ENCODE data around the gene FAM181B.

FAM181B gene, protein sequence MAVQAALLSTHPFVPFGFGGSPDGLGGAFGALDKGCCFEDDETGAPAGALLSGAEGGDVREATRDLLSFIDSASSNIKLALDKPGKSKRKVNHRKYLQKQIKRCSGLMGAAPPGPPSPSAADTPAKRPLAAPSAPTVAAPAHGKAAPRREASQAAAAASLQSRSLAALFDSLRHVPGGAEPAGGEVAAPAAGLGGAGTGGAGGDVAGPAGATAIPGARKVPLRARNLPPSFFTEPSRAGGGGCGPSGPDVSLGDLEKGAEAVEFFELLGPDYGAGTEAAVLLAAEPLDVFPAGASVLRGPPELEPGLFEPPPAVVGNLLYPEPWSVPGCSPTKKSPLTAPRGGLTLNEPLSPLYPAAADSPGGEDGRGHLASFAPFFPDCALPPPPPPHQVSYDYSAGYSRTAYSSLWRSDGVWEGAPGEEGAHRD

DNA sequence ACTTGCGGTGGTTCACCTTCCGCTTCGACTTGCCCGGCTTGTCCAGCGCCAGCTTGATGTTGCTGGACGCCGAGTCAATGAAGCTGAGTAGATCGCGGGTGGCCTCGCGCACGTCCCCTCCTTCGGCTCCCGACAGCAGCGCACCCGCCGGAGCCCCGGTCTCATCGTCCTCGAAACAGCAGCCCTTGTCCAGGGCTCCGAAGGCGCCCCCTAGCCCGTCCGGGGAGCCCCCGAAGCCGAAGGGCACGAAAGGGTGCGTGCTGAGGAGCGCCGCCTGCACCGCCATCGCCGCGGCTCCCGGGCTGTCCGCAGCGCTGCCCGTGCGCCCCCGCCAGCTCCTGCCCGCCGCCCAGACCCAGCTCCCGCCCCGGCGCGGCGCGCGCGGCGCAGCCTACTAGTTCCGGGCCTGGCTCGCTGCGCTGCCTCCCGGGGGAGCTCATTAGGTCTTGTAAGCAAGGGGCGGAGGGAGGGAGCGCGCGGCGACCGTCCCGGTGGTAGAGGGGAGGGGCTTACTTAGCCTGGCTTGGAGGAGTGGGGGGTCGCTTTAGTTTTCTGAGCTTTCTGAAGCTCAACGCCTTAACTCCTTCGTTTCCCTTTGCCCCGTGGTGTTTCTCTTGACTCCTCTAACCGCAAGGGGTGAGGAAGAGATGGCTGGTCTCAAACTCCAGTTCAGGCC is at the start of gene FAM181B:
TSS of gene FAM181B (minus strand) at position 421 of the 676 bp plus-strand sequence. CDS start at position 286, 135 bp downstream.
- TF ChIP-seq, protein P1, sequence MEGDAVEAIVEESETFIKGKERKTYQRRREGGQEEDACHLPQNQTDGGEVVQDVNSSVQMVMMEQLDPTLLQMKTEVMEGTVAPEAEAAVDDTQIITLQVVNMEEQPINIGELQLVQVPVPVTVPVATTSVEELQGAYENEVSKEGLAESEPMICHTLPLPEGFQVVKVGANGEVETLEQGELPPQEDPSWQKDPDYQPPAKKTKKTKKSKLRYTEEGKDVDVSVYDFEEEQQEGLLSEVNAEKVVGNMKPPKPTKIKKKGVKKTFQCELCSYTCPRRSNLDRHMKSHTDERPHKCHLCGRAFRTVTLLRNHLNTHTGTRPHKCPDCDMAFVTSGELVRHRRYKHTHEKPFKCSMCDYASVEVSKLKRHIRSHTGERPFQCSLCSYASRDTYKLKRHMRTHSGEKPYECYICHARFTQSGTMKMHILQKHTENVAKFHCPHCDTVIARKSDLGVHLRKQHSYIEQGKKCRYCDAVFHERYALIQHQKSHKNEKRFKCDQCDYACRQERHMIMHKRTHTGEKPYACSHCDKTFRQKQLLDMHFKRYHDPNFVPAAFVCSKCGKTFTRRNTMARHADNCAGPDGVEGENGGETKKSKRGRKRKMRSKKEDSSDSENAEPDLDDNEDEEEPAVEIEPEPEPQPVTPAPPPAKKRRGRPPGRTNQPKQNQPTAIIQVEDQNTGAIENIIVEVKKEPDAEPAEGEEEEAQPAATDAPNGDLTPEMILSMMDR (conservative IDR thresholded peaks at IDR 0.05; ENCODE audit: low read length), result no peak
- peak; percentile 10 for DNase-seq (ENCODE audit: low read depth)
- H3K4me3 ChIP-seq (ENCODE audit: low read length), result peak within 1 kb of the TSS; percentile 12; the same call in 1 of the 2 replicates

DNA sequence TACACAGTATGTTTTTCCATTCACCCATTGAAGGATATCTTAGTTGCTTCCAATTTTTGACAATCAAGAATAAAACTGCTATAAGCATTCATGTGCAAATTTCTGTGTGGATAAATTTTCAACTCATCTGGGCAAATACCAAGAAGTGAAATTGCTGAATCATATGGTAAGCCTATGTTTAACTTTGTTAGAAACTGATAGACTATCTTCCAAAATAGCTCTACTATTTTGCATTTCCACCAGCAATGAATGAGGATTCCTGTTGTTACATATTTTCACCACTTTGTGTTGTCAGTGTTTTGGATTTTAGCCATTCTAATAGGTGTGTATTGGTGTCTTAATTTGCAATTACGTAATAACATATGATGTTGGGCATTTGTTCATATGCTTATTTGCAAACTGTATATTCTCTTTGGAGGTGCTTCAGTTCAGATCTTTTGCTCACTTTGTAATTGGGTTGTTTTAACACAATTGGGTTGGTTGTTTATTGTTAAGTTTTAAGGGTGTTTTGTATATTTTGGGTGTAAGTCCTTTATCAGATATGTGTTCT is 49.2 kb upstream of the FAM181B start:
- no peak for DNase-seq (ENCODE audit: low read depth)
- no peak overlapping the region for H3K4me3 ChIP-seq (ENCODE audit: low read length)
- TF ChIP-seq, protein P1 (conservative IDR thresholded peaks at IDR 0.05; ENCODE audit: low read length), result no peak

DNA sequence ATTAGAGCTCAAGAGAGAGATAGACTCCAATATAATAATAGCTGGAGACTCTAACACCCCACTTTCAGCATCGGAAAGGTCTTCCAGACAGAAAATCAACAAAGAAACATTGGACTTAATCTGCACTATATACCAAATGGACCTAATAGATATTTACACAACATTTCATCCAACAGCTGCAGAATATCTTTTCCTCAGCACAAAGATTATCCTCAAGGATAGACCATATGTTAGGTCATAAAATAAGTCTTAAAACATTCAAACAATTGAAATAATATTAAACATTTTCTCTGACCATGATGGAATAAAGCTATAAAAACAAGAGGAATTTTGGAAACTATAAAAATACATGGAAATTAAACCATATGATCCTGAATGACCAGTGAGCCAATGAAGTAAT is 45.1 kb upstream of the FAM181B start:
- no peak for DNase-seq (ENCODE audit: low read depth)
- H3K4me3 ChIP-seq (ENCODE audit: low read length), result no peak overlapping the region
- TF ChIP-seq, protein P1 (conservative IDR thresholded peaks at IDR 0.05; ENCODE audit: low read length), result no peak

DNA sequence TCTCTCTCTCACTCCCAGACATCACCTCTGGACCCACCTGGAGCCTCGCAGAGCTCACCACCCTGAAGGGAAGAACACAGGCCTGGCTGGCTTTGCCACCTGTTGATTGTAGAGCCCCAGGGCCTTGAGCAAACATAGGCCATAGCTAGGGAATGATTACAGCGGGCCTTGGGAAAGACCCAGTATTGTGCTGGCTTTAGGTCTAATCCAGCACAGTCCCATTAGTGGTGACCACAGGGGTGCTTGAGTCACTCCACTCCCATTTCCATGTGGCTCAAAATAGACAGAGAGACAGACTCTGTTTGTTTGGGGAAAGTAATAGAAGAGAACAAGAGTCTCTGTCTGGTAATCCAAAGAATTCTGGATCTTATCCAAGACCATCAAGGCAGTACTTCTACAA is 42.7 kb upstream of the FAM181B start:
- H3K4me3 ChIP-seq (ENCODE audit: low read length), result no peak overlapping the region
- no peak for DNase-seq (ENCODE audit: low read depth)
- TF ChIP-seq, protein P1 (conservative IDR thresholded peaks at IDR 0.05; ENCODE audit: low read length), result no peak

DNA sequence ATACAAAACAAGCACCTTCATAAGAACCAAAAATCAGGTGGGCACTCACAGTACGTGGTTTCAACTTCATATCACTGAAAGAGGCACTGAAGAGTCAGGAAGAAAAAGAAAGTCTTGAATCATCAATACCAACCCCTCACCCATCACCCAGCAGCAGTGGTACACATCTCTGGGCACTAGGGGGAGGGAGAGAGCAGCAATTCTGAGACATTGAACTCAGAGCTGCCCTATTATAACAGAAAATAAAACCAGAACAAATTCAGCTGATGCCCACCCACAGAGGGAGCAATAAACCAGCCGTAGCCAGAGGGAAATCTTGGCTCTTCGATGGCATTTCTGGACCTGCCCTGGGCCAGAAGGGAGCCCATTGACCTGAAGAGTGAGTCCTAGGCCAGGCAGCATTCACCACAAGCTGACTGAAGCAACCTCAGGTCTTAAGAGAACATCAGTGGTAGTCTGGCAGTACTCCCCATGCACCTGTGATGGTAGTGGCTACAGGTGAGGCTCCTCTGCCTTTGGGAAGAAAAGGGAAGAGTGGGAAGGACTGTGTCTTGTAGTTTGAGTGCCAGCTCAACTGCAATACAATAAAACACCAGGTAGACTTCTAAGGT is 42.2 kb upstream of the FAM181B start:
- TF ChIP-seq, protein P1 (conservative IDR thresholded peaks at IDR 0.05; ENCODE audit: low read length), result peak; percentile 94
- H3K4me3 ChIP-seq (ENCODE audit: low read length), result no peak overlapping the region; the same call in 1 of the 2 replicates
- peak; percentile 42 for DNase-seq (ENCODE audit: low read depth)

DNA sequence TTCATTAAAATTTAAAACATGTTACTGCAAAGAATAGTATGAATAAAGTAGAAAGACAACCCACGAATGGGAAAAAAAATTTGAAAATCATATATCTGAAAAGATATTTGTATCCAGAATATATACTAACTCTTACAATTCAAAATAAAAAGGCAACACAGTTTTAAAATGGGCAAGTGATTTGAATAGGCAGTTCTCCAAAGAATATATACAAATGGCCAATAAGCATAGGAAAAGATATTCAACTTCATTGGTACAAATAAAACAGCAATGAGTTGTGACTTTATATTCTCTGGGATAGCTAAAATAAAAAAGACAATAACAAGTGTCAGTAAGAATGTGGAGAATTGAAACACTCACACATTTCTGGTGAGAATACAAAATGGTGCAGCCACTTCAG is 41.6 kb upstream of the FAM181B start:
- H3K4me3 ChIP-seq (ENCODE audit: low read length), result no peak overlapping the region
- DNase-seq (ENCODE audit: low read depth), result no peak
- TF ChIP-seq, protein P1 (conservative IDR thresholded peaks at IDR 0.05; ENCODE audit: low read length), result no peak
